AG09309 (cell line): ENCODE measurements around the gene MYO6.
A peak's percentile ranks its signal among the peaks of the same experiment; 100 is the strongest.

Source experiments
- DNase-seq: peaks from one replicate; pipeline ENCODE4 v3.0.0-alpha.2; 2010; ENCODE audit warnings: low read depth
- H3K4me3 ChIP-seq: 2 replicates; pipeline ENCODE4 v1.5.1; 2011; ENCODE audit warnings: mild to moderate bottlenecking, low read depth, low read length, moderate library complexity; ENCODE audit not compliant: control insufficient read depth
- TF ChIP-seq, protein P1 (sequence below): IDR thresholded peaks from 2 replicates; pipeline ENCODE4 v1.5.1; 2011; ENCODE audit warnings: mild to moderate bottlenecking, low read depth, low read length, inconsistent platforms; ENCODE audit not compliant: insufficient read depth, control insufficient read depth; ENCODE audit errors: missing control alignments

MYO6 gene

DNA sequence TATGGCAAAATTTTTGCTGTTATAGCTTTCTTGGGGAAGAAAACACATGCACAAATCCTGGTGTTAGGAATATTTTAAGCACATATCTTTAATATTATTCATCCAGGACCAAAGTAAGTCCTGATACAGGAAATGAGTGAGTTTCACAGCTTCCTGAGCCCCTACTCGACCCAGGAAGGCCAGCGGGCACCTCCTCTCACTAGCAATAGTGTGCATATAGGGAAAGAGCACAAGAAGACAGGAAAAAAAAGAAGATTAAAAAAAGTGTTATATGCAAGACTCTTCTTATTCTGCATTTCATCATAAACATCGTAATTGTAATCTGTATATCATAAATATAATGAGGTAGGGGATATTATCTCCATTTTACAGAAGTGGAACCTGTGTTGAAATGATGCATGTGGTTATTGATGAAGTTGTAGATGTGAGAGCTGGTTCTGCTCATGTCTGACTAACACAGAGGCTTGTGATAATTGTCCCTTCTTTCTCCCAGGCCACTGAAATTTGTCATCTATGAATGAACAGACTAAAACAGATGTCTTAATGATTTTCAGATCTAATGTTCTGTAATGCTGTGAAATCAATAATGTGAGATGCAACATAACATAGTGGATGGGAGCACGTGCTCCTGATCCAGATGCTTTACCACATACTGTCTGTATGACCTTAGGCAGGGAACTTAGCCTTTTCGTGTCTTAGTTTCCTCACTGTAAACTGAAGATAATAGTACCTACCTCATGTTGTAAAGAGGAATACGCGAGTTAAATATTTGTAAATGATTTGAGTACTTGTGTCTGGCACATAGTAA, 101.2 kb downstream of the MYO6 start:
- H3K4me3 ChIP-seq: no peak overlapping the region
- TF ChIP-seq, protein P1, sequence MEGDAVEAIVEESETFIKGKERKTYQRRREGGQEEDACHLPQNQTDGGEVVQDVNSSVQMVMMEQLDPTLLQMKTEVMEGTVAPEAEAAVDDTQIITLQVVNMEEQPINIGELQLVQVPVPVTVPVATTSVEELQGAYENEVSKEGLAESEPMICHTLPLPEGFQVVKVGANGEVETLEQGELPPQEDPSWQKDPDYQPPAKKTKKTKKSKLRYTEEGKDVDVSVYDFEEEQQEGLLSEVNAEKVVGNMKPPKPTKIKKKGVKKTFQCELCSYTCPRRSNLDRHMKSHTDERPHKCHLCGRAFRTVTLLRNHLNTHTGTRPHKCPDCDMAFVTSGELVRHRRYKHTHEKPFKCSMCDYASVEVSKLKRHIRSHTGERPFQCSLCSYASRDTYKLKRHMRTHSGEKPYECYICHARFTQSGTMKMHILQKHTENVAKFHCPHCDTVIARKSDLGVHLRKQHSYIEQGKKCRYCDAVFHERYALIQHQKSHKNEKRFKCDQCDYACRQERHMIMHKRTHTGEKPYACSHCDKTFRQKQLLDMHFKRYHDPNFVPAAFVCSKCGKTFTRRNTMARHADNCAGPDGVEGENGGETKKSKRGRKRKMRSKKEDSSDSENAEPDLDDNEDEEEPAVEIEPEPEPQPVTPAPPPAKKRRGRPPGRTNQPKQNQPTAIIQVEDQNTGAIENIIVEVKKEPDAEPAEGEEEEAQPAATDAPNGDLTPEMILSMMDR: no peak
- DNase-seq: no peak

DNA sequence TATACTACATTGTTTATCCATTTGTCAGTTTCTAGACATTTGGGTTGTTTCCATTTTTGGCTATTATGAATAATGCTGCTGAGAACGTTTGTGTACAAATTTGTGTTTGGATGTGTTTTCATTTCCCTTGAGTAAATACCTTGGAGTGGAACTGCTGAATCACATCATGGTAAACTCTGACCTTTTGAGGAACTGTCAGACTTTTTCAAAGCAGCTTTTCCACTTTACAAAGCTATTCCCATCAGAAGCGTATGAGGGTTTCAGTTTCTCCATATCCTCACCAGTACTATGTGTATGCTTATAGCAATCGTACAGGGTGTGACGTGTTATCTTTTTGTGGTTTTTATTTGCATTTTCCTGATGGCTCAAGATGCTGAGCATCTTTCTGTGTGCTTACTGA, 103.7 kb downstream of the MYO6 start:
- H3K4me3 ChIP-seq: no peak overlapping the region
- no peak for DNase-seq
- TF ChIP-seq, protein P1: no peak

DNA sequence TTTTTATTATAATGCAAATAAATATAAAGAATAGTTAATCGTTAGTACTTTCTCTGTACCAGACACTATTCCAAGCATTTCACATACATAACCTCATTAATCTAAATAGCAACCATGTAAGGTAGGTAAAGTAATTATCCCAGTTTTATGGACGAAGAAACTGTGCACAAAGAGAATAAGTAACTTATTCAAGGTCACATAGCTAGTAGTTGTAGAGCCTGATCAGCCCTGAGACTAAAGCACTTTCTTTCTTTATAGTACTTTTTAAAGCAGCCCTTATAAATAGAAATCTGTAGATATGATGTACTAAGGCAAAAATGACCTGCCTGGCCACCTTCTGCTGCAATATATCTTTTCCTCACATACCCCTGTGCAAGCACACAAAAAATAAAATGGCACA, 104.8 kb downstream of the MYO6 start:
- no peak overlapping the region for H3K4me3 ChIP-seq
- no peak for DNase-seq
- TF ChIP-seq, protein P1: no peak

DNA sequence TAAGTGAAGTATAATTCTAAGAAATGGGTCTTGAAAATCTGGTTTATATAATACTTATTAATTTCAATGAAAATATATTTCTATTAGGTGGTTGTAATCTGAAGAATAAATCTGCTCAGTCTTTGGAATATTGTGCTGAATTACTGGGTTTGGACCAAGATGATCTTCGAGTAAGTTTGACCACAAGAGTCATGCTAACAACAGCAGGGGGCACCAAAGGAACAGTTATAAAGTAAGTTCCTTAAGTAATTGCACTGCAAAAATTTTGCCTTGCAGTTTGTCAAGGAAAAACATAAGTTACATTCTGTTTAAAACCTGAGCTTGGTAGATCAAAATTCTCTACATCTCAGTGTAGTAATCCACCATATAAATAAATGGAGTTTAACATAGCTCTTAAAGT, 106.0 kb downstream of the MYO6 start:
- H3K4me3 ChIP-seq: no peak overlapping the region
- TF ChIP-seq, protein P1: peak; percentile 60
- DNase-seq: peak; percentile 45

DNA sequence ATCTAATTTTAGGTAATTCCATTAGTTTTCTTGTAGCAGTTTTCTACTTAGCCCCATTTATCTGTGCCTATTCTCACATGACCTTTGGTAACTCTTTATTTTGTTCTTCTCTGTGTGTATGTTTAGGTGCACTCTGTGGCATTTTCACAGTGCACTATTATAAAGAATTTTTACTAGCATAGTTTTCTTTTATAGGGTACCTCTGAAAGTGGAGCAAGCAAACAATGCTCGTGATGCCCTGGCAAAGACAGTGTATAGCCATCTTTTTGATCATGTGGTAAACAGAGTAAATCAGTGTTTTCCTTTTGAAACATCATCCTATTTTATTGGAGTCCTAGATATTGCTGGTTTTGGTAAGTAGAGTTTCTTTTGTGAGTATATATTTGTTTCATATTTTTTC, 107.9 kb downstream of the MYO6 start:
- H3K4me3 ChIP-seq: no peak overlapping the region
- TF ChIP-seq, protein P1: no peak
- DNase-seq: no peak

DNA sequence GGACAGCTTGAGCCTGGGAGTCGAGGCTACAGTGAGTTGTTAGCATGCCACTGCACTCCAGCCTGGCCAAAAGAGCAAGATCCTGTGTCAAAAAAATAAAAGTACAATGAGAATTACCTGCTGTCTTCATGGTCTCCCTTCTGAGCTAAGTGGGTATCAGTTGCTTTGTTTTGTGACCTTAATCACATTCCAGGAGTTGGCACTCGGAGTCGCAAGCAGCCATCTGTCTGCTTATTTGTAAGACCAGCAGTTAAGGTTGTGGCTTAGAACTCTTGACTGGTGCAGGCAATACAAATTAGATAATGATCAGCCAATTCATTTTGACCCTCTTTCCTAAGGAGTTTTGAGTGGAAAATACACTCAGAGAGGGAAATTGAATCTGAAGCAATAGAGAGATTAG, 114.0 kb downstream of the MYO6 start:
- TF ChIP-seq, protein P1: no peak
- no peak for DNase-seq
- no peak overlapping the region for H3K4me3 ChIP-seq
